GM12892 (cell line): ENCODE data around the gene SORCS1.

Source experiments
- POLR2A ChIP-seq: IDR thresholded peaks from 2 replicates; pipeline ENCODE4 v1.6.1; 2011; ENCODE audit warnings: low read depth, low read length, control low read depth
- POLR2AphosphoS5 ChIP-seq: IDR thresholded peaks from 2 replicates; pipeline ENCODE4 v1.6.1; 2011; ENCODE audit warnings: low read depth, low read length, control low read depth
- TAF1 ChIP-seq: IDR thresholded peaks from 2 replicates; pipeline ENCODE4 v1.6.1; 2011; ENCODE audit warnings: low read depth, mild to moderate bottlenecking, control low read depth, low read length, borderline replicate concordance

DNA sequence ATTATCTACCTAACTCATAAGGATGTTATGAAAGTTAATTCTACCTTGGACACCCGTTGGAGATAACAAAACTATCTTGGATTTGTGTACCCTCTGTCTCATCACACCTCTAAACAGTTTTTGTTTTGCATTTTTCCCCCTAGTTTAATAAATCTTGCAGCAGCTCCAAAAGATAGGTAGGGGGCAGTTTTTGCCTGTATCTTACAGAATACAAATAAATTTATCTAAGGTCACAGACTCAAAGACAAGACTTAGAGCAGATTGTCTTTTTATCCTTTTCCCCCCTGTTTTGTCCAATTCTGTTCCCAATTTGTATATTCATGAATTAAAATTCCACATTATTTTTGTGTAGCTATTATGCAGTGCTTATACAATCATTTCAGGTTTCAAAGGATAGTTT is 5.0 kb upstream of the SORCS1 start:
- TF ChIP-seq POLR2AphosphoS5 (no peak), POLR2A (no peak), TAF1 (no peak)
